ENCODE measurements around the gene ABCA4.

GRCh38 chr1:94169126-94169525 is 48.2 kb upstream of the ABCA4 start:
- TF ChIP-seq POLR2A (IDR thresholded peaks at IDR 0.05; ENCODE audit: low read length) (no peak), GATA1 (IDR thresholded peaks at IDR 0.05; ENCODE audit: low read depth, low read length) (no peak)
